COR-L47 (cell line): Measurements from ENCODE around the gene SCG3.
A peak's percentile ranks its signal among the peaks of the same experiment; 100 is the strongest.

Experiments used
- DNase-seq: peaks from one replicate; lab custom pipeline; 2025; lab: John Stamatoyannopoulos, UW

The SCG3 gene

GRCh38 chr15:51678096-51678495, 3.2 kb upstream of the SCG3 start:
- no peak for DNase-seq

GRCh38 chr15:51680321-51680720, 982 bp upstream of the SCG3 start:
- DNase-seq: no peak

GRCh38 chr15:51687565-51687964, 6.3 kb downstream of the SCG3 start:
- DNase-seq: no peak

GRCh38 chr15:51688863-51689262, 7.6 kb downstream of the SCG3 start:
- DNase-seq: no peak

GRCh38 chr15:51692154-51692553, 10.9 kb downstream of the SCG3 start:
- DNase-seq: no peak

- DNase-seq: no peak
These were observed 15.3 kb downstream of the SCG3 start for GRCh38 chr15:51696566-51696965.

GRCh38 chr15:51697163-51697562, 15.9 kb downstream of the SCG3 start:
- no peak for DNase-seq

GRCh38 chr15:51699373-51699772, 18.1 kb downstream of the SCG3 start:
- no peak for DNase-seq

- DNase-seq: no peak
These were observed 21.4 kb downstream of the SCG3 start for GRCh38 chr15:51702710-51703109.

GRCh38 chr15:51706291-51706690, 25.0 kb downstream of the SCG3 start:
- no peak for DNase-seq

- DNase-seq: no peak
These were observed 25.8 kb downstream of the SCG3 start for GRCh38 chr15:51706926-51707608.

- no peak for DNase-seq
These were observed 26.7 kb downstream of the SCG3 start for GRCh38 chr15:51708013-51708412.

- DNase-seq: no peak
These were observed 27.7 kb downstream of the SCG3 start for GRCh38 chr15:51709031-51709430.

GRCh38 chr15:51714162-51714561, 32.9 kb downstream of the SCG3 start:
- no peak for DNase-seq

- no peak for DNase-seq
These were observed 33.6 kb downstream of the SCG3 start for GRCh38 chr15:51714911-51715310.

GRCh38 chr15:51718219-51718618, 36.9 kb downstream of the SCG3 start:
- no peak for DNase-seq

- no peak for DNase-seq
These were observed 37.4 kb downstream of the SCG3 start for GRCh38 chr15:51718746-51719145.

- no peak for DNase-seq
These were observed 39.1 kb downstream of the SCG3 start for GRCh38 chr15:51720201-51720995.

- DNase-seq: no peak
These were observed 40.1 kb downstream of the SCG3 start for GRCh38 chr15:51721199-51721960.

GRCh38 chr15:51724199-51724598, 42.9 kb downstream of the SCG3 start:
- DNase-seq: no peak

- DNase-seq: no peak
These were observed 43.4 kb downstream of the SCG3 start for GRCh38 chr15:51724673-51725072.

GRCh38 chr15:51726302-51727073, 45.2 kb downstream of the SCG3 start:
- DNase-seq: peak; percentile 32
